HG02981 (cell line): ENCODE data around the gene CRYGN.

Source experiments
- ATAC-seq: cut with Tn5 transposase; IDR thresholded peaks from one replicate; pipeline ENCODE4 v1.9.1; 2021; ENCODE audit warnings: mild to moderate bottlenecking, moderate library complexity; ENCODE audit not compliant: unreplicated experiment

The CRYGN gene

GRCh38 chr7:151460474-151460855, 20.5 kb upstream of the CRYGN start:
- ATAC-seq = no peak

- no peak for ATAC-seq
These were observed 20.0 kb upstream of the CRYGN start for GRCh38 chr7:151459726-151460473.

- ATAC-seq = no peak
These were observed 17.6 kb upstream of the CRYGN start for GRCh38 chr7:151457534-151457933.

- no peak for ATAC-seq
These were observed 16.8 kb upstream of the CRYGN start for GRCh38 chr7:151456782-151457181.

GRCh38 chr7:151456276-151456675, 16.3 kb upstream of the CRYGN start:
- no peak for ATAC-seq

GRCh38 chr7:151455690-151456089, 15.7 kb upstream of the CRYGN start:
- no peak for ATAC-seq

GRCh38 chr7:151454932-151455530, 15.1 kb upstream of the CRYGN start:
- no peak for ATAC-seq

- no peak for ATAC-seq
These were observed 14.4 kb upstream of the CRYGN start for GRCh38 chr7:151454305-151454704.

- ATAC-seq = no peak
These were observed 13.4 kb upstream of the CRYGN start for GRCh38 chr7:151453326-151453791.

GRCh38 chr7:151452680-151453325, 12.9 kb upstream of the CRYGN start:
- no peak for ATAC-seq

- no peak for ATAC-seq
These were observed 12.0 kb upstream of the CRYGN start for GRCh38 chr7:151451626-151452571.

- no peak for ATAC-seq
These were observed 11.2 kb upstream of the CRYGN start for GRCh38 chr7:151451156-151451555.

- no peak for ATAC-seq
These were observed 10.0 kb upstream of the CRYGN start for GRCh38 chr7:151449990-151450389.

GRCh38 chr7:151448261-151449252, 8.6 kb upstream of the CRYGN start:
- peak; percentile 59 for ATAC-seq

- ATAC-seq = no peak
These were observed 7.9 kb upstream of the CRYGN start for GRCh38 chr7:151447901-151448260.

- no peak for ATAC-seq
These were observed 7.4 kb upstream of the CRYGN start for GRCh38 chr7:151447312-151447711.

- ATAC-seq = no peak
These were observed 6.5 kb upstream of the CRYGN start for GRCh38 chr7:151446412-151446811.

- no peak for ATAC-seq
These were observed 4.7 kb upstream of the CRYGN start for GRCh38 chr7:151444632-151445031.

- ATAC-seq = no peak
These were observed 3.0 kb upstream of the CRYGN start for GRCh38 chr7:151442776-151443496.
